Activated naive CD4-positive, alpha-beta T cell treated with Interleukin-2 at 50 U/mL for 16 hours (primary cell): ENCODE results near the gene ZYX.
"Not testable (repeated sequence)": the region's sequence is repeated elsewhere in the genome, so short reads cannot be mapped to it uniquely, and the experiment has no call there.

Experiments
- DNase-seq: peaks from one replicate; pipeline ENCODE4 v3.0.0-alpha.2; 2020

ZYX gene

GRCh38 chr7:143398616-143399015, 17.5 kb downstream of the ZYX start:
- DNase-seq: no peak

- no peak for DNase-seq
Observed at GRCh38 chr7:143399151-143399550, 18.0 kb downstream of the ZYX start.

GRCh38 chr7:143399642-143400041, 18.5 kb downstream of the ZYX start:
- DNase-seq: no peak

DNA sequence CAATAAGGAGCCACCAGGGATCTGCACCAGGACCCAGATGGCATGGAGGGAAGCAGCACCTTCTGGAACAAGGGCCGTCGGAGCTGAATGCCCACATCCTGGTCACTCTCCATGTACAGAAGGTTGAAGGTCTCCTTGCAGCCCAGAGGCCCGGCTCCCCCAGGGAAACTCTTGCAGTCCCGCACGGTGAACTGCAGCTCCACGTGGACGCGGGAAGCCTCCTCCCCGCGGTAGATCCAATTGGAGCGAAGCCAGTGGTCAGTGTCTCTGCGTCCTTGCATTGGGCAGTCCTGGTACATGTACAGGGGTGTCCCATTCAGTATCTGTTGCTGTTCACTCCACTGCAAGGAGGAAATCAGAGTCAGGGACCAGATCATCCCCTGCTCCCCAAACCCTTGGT, 20.1 kb downstream of the ZYX start:
- DNase-seq: no peak

DNA sequence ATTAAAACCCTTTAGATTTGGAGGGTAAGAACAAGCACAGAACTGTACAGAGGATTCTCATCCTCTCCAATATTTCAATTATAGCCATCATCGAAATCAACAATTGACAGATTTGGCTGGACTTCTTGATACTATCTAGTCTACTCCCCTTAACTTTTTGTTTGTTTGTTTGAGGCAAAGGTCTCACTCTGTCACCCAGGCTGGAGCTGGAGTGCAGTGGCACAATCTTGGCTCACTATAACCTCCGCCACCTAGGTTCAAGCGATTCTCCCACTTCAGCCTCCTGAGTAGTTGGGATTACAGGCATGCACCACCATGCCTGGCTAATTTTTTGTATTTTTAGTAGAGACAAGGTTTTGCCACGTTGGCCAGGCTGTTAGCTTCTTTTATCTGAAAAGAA, 21.1 kb downstream of the ZYX start:
- not testable (repeated sequence) for DNase-seq

DNA sequence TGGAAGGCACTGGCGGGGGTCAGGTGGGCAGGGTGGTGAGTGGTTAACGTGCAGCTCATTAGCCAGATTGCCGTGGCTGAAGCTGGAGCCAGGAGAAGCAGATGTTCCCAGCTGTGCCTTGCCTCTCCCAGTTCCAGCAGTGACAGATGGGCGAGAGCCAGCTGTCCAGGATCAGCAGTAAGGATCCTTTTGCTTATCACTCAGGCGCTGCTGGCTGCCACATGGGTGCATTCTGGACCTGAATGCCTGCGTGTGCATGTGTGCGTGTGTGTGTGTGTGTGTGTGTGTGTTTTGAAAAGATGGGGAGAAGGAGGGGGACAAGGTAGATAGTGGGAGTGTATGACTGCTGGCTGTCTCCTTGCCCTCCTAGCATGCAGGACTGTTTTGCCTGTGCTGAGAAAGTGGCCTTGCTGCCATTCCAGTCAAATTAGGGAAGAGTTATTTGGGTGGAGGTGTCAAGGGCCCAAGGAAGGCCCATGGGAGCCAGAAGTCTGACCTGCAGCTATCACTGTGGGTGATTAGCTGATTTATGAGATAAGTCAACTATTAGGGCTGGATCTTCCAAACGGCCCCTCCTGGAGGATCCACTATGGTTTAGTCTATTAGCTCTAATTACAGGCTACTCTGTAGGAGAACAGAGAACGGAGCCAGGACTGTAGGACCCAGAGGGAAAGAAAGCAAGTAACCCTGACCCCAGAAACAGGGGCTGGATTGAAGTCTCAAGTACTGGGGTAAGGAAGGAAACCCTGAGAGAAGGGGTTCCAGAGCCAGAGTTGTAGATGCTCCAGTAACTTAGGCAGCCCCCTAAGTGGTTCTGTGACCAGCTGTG, 24.2 kb downstream of the ZYX start:
- DNase-seq: no peak

DNA sequence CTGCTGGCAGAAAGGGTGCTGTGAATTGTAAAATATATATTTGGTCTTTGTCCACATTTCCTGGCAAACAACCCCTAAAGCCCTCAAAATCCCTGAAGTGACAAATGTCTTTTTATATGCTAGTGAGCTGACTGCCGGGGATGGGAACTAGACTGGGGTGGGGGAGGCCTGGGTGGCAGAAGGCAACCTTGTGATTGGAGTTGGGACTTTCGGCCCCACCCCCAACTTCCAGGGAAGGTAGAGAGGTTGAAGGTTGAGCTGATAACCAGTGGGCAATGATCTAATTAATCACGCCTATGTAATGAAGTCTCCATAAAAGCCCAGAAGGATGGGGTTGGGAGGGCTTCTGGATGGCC, 24.8 kb downstream of the ZYX start:
- no peak for DNase-seq

DNA sequence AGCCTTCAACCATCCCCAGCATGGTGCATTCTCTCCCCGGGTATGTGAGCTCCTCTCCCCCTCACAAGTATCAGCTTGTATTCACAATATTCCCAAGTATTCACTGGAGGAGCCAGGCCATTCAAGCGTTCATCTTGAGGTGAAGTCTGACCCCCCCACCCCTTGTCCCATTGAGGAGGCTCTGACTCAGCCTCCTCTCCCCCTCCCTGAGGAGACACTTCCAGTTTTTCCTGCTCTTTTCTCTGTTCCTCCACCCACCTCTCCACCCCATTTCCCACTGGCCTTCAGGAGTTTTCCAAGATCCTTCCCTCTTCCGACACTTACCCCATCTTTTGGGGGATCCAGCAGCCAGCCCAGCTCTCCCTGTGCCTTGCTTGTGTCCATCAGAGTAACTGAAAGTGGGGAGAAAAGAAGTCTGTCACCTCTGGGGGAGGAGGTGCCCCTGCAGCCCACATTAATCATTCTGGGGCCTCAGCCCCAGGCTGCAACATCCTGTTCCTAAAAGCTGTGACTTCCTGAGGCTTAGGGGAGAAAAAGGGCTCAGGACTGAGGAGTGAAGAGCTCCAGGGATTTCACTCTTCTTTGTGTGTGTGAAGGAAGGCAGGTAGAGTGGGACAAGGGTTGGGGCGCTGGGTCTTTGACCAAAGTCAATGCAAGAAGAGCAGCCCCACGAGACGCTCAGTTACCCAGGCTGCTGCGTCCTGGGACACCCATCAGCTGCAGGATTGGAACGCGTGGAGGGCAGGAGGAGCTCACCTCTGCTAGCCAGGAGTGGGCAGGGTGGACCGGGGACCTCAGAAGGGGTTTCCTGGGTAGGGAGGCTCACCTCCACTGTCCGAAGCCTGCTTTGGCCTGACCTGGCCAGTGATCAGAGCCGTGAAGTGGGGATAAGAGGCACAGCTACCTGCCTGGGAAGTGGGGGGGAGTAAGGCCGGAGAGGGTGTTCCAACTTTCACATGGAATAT, 26.4 kb downstream of the ZYX start:
- DNase-seq: peak; percentile 31

DNA sequence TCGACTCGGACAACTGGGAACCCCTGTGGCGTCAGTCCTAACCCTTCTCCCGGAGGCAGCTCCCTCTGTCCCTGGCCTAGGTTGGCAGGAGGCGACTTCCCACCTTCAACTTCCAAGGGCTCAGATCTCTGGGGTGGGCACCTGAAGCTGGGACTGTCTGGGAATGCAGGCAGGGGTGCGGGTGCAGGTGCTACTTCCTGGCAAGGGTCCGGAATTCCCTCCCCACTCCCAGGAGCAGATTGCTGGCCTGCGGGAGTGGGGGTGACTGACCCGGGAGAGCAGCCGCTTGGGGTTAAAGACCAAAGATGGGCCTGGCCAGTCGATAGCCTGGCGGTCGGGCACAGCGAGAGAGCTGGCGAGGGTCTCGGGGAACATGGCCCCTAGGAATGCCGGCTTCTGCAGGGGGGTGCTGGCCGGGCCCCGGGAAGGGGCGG, 27.1 kb downstream of the ZYX start:
- no peak for DNase-seq

DNA sequence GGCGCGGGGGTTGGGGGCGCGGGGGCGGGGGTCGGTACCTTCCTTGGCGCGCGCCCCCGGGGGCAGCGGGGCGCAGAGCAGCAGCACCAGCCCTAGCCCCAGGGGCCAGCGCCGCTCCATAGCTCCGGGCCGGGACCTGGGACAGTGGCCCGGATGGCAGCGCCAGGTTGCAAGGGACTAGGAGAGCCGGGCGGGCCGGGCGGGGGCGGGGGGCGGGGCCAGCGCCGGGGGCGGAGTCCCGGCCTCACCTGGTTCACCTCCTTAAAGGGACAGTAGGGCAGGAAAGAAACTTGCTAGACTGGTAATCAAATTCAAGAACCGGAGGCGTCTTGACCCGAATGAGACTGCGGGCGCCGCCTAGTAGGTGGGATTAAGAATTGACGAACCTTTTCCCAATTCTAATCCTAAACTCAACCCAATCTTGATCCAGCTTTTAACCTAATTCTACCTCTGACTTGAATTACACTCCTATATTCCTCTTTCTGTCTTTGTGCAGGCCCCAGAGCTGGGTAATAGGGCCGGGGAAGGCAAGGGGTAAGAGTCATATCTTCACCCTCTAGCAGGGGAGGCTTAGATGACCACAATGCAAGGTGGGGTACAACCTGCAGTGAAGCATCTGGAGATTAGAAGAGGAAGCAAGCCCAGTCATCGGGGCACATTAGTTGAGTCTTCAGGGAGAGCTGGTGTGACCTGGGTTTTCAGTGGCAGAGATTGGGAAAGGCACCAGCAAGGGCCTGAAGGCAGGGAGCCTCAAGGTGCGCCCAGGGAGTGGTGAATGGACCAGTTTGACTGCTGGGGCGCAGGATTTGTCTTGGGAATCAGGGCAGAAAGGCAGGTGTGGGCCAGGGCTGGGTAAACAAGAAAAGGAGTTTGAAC, 27.8 kb downstream of the ZYX start, which contains the start of gene EPHA1:
TSS of gene EPHA1 (minus strand) at position 171 of the 876 bp plus-strand sequence. CDS start at position 120, 51 bp downstream.
- peak; percentile 42 for DNase-seq

DNA sequence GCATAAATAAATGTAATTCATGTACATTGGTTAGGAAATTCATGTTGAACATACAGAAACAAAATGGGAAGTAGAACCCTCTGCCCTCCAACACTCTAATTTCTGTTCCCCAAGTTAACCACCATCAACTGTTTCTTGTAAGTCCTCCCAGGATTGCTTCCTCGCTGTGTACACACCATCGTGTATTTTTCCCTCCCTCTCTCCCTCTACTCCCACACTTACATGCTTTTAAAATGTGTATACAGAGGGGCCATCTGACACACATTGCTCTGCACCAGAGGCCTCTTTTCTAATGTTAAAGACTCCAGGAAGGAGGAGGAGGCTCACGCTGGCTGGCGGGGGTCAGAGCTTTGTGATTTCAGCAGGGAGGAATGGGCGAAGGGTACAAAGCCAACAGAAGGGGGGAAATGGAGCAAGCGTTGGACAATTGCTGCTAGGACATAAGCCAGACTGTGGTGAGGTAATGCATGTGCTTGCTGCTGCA, 29.4 kb downstream of the ZYX start:
- DNase-seq: no peak

DNA sequence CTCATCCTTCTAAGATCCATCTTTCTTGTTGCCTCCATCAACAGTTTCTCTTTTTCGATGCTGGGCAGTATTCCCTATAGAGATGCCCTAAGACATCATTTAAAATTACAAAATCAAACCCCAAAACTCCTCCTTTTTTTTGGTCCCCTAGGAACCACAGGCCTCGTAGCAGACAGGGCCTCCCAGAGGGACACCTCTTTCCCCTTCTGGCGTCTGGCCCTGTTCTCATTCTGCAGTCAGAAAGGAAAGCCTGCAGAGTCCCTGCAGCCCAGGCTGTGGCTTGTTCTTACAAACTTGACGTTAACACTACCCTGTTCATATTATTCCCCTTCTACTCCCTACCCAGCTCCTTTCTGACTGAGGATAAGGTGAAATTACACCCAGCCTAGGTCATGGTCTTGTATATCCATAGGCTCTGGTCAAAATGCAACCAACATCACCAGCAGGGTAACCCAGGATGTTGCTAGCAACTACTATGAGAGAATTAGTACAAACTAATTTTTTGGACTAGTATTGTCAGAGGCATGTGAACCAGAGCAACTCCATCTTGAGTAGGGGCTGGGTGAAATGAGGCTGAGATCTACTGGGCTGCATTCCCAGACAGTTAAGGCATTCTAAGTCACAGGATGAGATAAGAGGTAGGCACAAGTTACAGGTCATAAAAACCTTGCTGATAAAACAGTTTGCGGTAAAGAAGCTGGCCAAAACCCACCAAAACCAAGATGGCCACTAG, 31.0 kb downstream of the ZYX start:
- no peak for DNase-seq

- DNase-seq: no peak
Observed at GRCh38 chr7:143413123-143413522, 32.0 kb downstream of the ZYX start.

GRCh38 chr7:143415209-143415608, 34.1 kb downstream of the ZYX start:
- not testable (repeated sequence) for DNase-seq

GRCh38 chr7:143415742-143416397, 34.7 kb downstream of the ZYX start:
- DNase-seq: no peak

GRCh38 chr7:143416565-143417149, 35.5 kb downstream of the ZYX start:
- no peak for DNase-seq

DNA sequence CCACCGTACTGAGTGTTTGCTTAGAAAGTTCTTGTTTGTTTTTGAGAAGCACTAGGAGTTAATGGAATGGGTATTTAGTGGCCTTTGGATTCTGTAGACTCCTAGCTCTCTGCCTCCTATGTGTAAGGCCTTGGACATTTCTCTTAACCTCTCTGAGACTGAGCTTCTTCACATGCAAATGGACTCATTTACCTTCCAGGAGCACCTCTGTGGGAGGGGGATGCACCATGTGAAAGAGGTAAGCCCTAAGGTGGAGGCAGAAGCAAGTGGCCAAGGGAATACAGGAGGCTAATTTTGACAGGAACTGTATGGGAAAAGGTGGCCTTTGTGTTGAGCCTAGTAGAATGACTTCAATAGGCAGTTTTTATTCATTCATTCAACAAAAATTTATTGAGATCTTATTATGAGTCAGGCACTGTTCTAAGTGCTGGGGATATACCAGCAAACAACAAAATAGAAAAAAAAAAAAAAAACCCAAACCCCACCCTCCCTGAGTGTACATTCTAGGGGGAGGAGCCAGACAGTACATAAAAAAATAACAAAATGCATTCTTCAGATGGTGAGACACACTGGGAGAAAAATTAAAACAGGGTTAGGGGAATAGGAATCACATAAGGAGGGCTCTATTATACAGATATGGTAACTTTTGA, 36.7 kb downstream of the ZYX start:
- no peak for DNase-seq

DNA sequence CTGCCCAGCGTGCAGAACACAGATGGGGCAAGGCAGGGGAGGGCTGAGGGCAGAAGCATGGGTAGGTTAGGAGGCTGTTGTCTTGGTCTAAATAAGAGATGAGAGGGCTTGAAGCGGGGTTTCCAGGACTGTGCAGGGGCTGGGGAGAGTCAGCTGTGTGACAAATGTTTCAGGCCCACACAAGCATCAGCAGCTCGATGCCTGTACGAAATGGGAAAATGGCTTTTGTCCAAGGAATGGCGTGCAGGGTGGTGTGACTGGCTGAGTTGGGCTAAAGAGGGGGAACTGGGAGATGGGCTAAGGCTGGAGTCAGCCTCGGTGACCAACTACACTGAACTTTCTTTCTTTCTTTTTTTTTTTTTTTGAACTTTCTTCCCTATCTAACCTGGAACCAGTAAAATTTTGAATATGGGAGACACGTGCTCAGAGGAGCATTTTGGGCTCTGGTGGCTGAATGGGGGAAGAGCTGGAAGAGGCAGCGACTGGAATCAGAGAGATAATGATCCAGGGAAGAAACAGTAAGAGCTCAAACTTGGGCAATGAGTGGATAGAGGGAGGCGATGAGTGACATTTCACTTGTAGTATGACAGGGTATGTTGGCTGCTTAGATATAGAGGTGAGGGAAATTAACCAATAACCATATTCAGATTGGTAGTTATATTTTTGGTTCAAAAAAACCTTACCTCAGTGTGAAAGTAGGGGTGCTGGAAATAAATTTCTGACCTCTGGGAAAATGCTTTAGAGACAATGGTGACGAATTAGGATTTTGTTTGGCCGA, 37.7 kb downstream of the ZYX start:
- DNase-seq: no peak

- no peak for DNase-seq
Observed at GRCh38 chr7:143419880-143420279, 38.7 kb downstream of the ZYX start.
